ENCODE data around the gene GATC.

Gene GATC

GRCh38 chr12:120496413-120497340 is 50.4 kb downstream of the GATC start:
- intact Hi-C loops (cut with DNase I; ENCODE audit: low total_unique reads) = loop anchor here (5.0 kb wide), 1 partner anchor 41 kb away; no protein-coding TSS in a partner anchor
- peak overlapping the region; percentile 92 to 95 for H3K27ac ChIP-seq
- no peaks in the 10 kb centered on the region for H3K27me3 ChIP-seq
- H3K9me3 ChIP-seq = no peaks in the 10 kb centered on the region
- TF ChIP-seq CTCF (IDR thresholded peaks at IDR 0.05) = no peak
- DNase-seq = peak; percentile 67 to 81
- peaks cover 9 to 31% (median 12%) of the 10 kb centered on the region in 3 donors for H3K36me3 ChIP-seq
- peak overlapping the region; percentile 82 to 98 for H3K4me3 ChIP-seq
- peaks cover 0 to 29% (median 19%) of the 10 kb centered on the region in 4 donors for H3K4me1 ChIP-seq

GRCh38 chr12:120497524-120498150 is 51.4 kb downstream of the GATC start:
- TF ChIP-seq CTCF (IDR thresholded peaks at IDR 0.05) = no peak
- peaks cover 0 to 29% (median 19%) of the 10 kb centered on the region in 4 donors for H3K4me1 ChIP-seq
- H3K27ac ChIP-seq = peak overlapping the region; percentile 92 to 95

GRCh38 chr12:120498870-120499515 is 52.7 kb downstream of the GATC start:
- Histone ChIP-seq H3K27ac (no peak overlapping the region), H3K27me3 (no peaks in the 10 kb centered on the region), H3K4me3 (no peak overlapping the region), H3K36me3 (peaks cover 15 to 49% (median 24%) of the 10 kb centered on the region in 3 donors), H3K9me3 (no peaks in the 10 kb centered on the region), H3K4me1 (peaks cover 0 to 29% (median 19%) of the 10 kb centered on the region in 4 donors)
- no peak for TF ChIP-seq CTCF (IDR thresholded peaks at IDR 0.05)
- no peak for DNase-seq
- intact Hi-C loops (cut with DNase I; ENCODE audit: low total_unique reads) = loop anchor here (5.0 kb wide), 1 partner anchor 38 kb away; no protein-coding TSS in a partner anchor

More at GRCh38 chr12:120497524-120498150, 51.4 kb downstream of the GATC start:
- Histone ChIP-seq H3K27me3 (no peaks in the 10 kb centered on the region), H3K36me3 (peaks cover 9 to 35% (median 12%) of the 10 kb centered on the region in 3 donors), H3K4me3 (peak overlapping the region; percentile 82 to 98), H3K9me3 (no peaks in the 10 kb centered on the region)
- intact Hi-C loops (cut with DNase I; ENCODE audit: low total_unique reads) = loop anchor here (5.0 kb wide), 1 partner anchor 40 kb away; no protein-coding TSS in a partner anchor
- DNase-seq = no peak

GRCh38 chr12:120500581-120500980 is 54.3 kb downstream of the GATC start:
- no peak for TF ChIP-seq CTCF (IDR thresholded peaks at IDR 0.05)
- no peaks in the 10 kb centered on the region for H3K27me3 ChIP-seq
- H3K4me3 ChIP-seq = no peak overlapping the region
- peaks cover 0 to 22% (median 15%) of the 10 kb centered on the region in 4 donors for H3K4me1 ChIP-seq
- peaks cover 23 to 62% (median 26%) of the 10 kb centered on the region in 3 donors for H3K36me3 ChIP-seq
- intact Hi-C loops (cut with DNase I; ENCODE audit: low total_unique reads) = no loop called here
- DNase-seq = no peak
- H3K9me3 ChIP-seq = no peaks in the 10 kb centered on the region
- H3K27ac ChIP-seq = no peak overlapping the region

GRCh38 chr12:120504587-120504986 is 58.3 kb downstream of the GATC start:
- Histone ChIP-seq H3K4me3 (no peak overlapping the region), H3K9me3 (no peaks in the 10 kb centered on the region), H3K36me3 (peaks cover 26 to 84% (median 32%) of the 10 kb centered on the region in 3 donors), H3K4me1 (no peaks in the 10 kb centered on the region), H3K27ac (no peak overlapping the region), H3K27me3 (no peaks in the 10 kb centered on the region)
- TF ChIP-seq CTCF (IDR thresholded peaks at IDR 0.05) = no peak
- DNase-seq = no peak
- intact Hi-C loops (cut with DNase I; ENCODE audit: low total_unique reads) = no loop called here
